ENCODE results near the gene GADD45GIP1.

DNA sequence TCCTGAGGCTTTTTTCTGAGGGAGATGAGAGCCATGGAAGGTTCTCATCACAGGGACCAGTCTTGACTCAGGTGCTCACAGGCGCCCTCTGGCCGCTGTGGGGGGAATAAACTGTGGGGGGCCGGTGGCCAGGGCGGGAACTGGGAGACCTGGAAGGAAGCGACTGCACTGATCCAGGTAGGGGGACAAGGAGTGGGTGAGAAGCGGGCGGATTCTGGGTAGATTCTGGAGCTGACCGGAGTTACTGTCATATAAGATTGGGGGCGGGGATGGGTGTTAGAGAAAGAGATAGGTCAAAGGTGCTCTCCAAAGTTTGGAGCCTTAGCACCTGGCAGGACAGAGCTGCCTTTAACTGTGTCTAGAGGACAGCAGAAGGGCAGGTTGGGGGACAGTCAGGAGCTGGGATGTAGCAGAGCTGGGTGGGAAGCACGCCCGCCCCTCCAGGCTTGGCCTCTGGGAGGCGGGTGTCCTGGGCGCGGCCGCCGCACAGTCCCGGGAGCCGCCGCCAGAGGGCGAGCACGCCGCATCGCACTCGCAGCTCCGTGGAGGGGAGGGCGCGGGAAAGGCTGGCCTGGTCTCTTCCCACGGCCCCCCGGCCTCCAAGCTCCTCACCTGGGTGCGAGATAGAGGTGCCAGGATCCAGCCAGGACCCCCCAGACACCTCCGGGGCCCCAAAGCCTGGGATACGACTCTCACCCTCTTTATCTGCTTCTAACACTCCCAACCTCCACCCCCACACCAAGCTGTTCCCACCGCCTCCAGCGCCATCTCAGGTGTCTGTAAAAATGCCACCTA is 8.2 kb upstream of the GADD45GIP1 start:
- TF ChIP-seq, protein P1, sequence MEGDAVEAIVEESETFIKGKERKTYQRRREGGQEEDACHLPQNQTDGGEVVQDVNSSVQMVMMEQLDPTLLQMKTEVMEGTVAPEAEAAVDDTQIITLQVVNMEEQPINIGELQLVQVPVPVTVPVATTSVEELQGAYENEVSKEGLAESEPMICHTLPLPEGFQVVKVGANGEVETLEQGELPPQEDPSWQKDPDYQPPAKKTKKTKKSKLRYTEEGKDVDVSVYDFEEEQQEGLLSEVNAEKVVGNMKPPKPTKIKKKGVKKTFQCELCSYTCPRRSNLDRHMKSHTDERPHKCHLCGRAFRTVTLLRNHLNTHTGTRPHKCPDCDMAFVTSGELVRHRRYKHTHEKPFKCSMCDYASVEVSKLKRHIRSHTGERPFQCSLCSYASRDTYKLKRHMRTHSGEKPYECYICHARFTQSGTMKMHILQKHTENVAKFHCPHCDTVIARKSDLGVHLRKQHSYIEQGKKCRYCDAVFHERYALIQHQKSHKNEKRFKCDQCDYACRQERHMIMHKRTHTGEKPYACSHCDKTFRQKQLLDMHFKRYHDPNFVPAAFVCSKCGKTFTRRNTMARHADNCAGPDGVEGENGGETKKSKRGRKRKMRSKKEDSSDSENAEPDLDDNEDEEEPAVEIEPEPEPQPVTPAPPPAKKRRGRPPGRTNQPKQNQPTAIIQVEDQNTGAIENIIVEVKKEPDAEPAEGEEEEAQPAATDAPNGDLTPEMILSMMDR (IDR thresholded peaks at IDR 0.05): peak; percentile 80 to 97 (median 90)
- TF ChIP-seq POLR2A (IDR thresholded peaks at IDR 0.05) (no peak), POLR2AphosphoS5 (IDR thresholded peaks at IDR 0.05) (peak; percentile 24)
